Ovary (tissue), 3 donors: ENCODE data around the gene ADAMTSL4.

Source experiments
- CTCF ChIP-seq, 3 donors: fragments of 450-650 bp in 2 of 3; fragments of 200-600 bp in 1 of 3; IDR thresholded peaks; one replicate each; pipeline versions ENCODE4 v1.5.1 to v1.8.0; 2016 to 2022; ENCODE audit warnings: antibody characterized with exemption in 3 of 3, mild to moderate bottlenecking in 1 of 3
- EP300 ChIP-seq: sonication (generic); formaldehyde crosslinking; IDR thresholded peaks from one replicate; pipeline ENCODE4 v1.6.1; 2017; ENCODE audit warnings: antibody characterized with exemption
- POLR2A ChIP-seq: fragments of 450-650 bp; IDR thresholded peaks from one replicate; pipeline ENCODE4 v1.6.1; 2017; ENCODE audit warnings: antibody characterized with exemption, mild to moderate bottlenecking, moderate library complexity
- donor health status: DM: no; HTN: no; CAD: no.

GRCh38 chr1:150564051-150564991 lies 15.1 kb downstream of the ADAMTSL4 start:
- TF ChIP-seq CTCF (IDR thresholded peaks at IDR 0.05) = no peak
- TF ChIP-seq EP300 = no peak
- TF ChIP-seq POLR2A = no peak
